Tibial nerve (tissue), 4 donors: ENCODE data around the gene LRFN2.

Experiments
- CTCF ChIP-seq, 5 experiments: fragments of 200-600 bp in 3 of 5; fragments of 450-650 bp in 2 of 5; sonication (generic) in 3 of 5; IDR thresholded peaks; one replicate each; pipeline ENCODE4 v1.5.1; 2016 to 2019; ENCODE audit warnings: antibody characterized with exemption in 5 of 5, mild to moderate bottlenecking in 3 of 5, moderate library complexity in 2 of 5
- EP300 ChIP-seq, 2 donors: sonication (generic); formaldehyde crosslinking; IDR thresholded peaks; one replicate each; pipeline ENCODE4 v1.6.1; 2017; ENCODE audit warnings: antibody characterized with exemption in 2 of 2, mild to moderate bottlenecking in 1 of 2
- POLR2A ChIP-seq, 2 donors: fragments of 450-650 bp; IDR thresholded peaks; one replicate each; pipeline ENCODE4 v1.6.1; 2017; ENCODE audit warnings: antibody characterized with exemption in 2 of 2, mild to moderate bottlenecking in 2 of 2, moderate library complexity in 2 of 2

- TF ChIP-seq CTCF (IDR thresholded peaks at IDR 0.05) (no peak), POLR2A (IDR thresholded peaks at IDR 0.05) (no peak), EP300 (IDR thresholded peaks at IDR 0.05) (no peak)
These were observed 24.7 kb upstream of the LRFN2 start for GRCh38 chr6:40611912-40612311.
